ENCODE measurements around the gene SLC24A3. TPM values are rescaled to one million over a fixed set of nuclear protein-coding genes. Genes with fewer than 3 reads are reported as not detected.

SLC24A3 gene
- total RNA-seq, 1 experiment from 2014 or later: not detected

GRCh38 chr20:19743640-19743995 is 531.2 kb downstream of the SLC24A3 start:
- ChIA-PET CTCF (no interaction called here), POLR2A (no interaction called here)
- H3K4me1 ChIP-seq (ENCODE audit: control insufficient read depth, insufficient read depth, low read length): no peaks in the 10 kb centered on the region
- peaks cover 4% of the 10 kb centered on the region; the same call in 1 of the 2 replicates for H3K9me3 ChIP-seq (ENCODE audit: control insufficient read depth, insufficient read depth, low read depth, low read length)
- in situ Hi-C loops (cut with HindIII; ENCODE audit: low pct_unique_long_range_greater_than_20kb, low sequenced_read_pairs): no loop called here
- BruUV-seq (replicated peaks): no TSS peak
- H3K27me3 ChIP-seq (ENCODE audit: control insufficient read depth, insufficient read depth, low read length): no peaks in the 10 kb centered on the region
- H3K36me3 ChIP-seq (ENCODE audit: control insufficient read depth, insufficient read depth, low read length): no peaks in the 10 kb centered on the region
- intact Hi-C loops (cut with micrococcal nuclease; ENCODE audit: unreplicated experiment): no loop called here
- DNase-seq (ENCODE audit: low read depth, low spot score): no peak
- H3K27ac ChIP-seq (ENCODE audit: low read length): no peak overlapping the region
- TF ChIP-seq CTCF (IDR thresholded peaks at IDR 0.05) (no peak), TCF7L2 (IDR thresholded peaks at IDR 0.05; ENCODE audit: low read depth, low read length) (no peak)
- ATAC-seq: no peak
- no peak overlapping the region for H3K4me3 ChIP-seq (ENCODE audit: low read depth in 2 of 2, low read length in 2 of 2)

GRCh38 chr20:19745106-19745505 is 532.7 kb downstream of the SLC24A3 start:
- H3K36me3 ChIP-seq (ENCODE audit: control insufficient read depth, insufficient read depth, low read length): no peaks in the 10 kb centered on the region
- H3K27ac ChIP-seq (ENCODE audit: low read length): no peak overlapping the region
- BruUV-seq (replicated peaks): no TSS peak
- POLR2A ChIA-PET: no interaction called here
- H3K4me1 ChIP-seq (ENCODE audit: control insufficient read depth, insufficient read depth, low read length): no peaks in the 10 kb centered on the region
- in situ Hi-C loops (cut with HindIII; ENCODE audit: low pct_unique_long_range_greater_than_20kb, low sequenced_read_pairs) (no loop called here), intact Hi-C loops (cut with micrococcal nuclease; ENCODE audit: unreplicated experiment) (no loop called here)
- H3K4me3 ChIP-seq (ENCODE audit: low read depth in 2 of 2, low read length in 2 of 2): no peak overlapping the region
- TF ChIP-seq CTCF (IDR thresholded peaks at IDR 0.05) (no peak), TCF7L2 (IDR thresholded peaks at IDR 0.05; ENCODE audit: low read depth, low read length) (no peak), POLR2AphosphoS5 (IDR thresholded peaks at IDR 0.05; ENCODE audit: low read depth, low read length) (no peak), SIN3A (IDR thresholded peaks at IDR 0.05; ENCODE audit: borderline replicate concordance, insufficient read depth, low read depth, low read length) (no peak)
- TF ChIP-seq, protein P1, sequence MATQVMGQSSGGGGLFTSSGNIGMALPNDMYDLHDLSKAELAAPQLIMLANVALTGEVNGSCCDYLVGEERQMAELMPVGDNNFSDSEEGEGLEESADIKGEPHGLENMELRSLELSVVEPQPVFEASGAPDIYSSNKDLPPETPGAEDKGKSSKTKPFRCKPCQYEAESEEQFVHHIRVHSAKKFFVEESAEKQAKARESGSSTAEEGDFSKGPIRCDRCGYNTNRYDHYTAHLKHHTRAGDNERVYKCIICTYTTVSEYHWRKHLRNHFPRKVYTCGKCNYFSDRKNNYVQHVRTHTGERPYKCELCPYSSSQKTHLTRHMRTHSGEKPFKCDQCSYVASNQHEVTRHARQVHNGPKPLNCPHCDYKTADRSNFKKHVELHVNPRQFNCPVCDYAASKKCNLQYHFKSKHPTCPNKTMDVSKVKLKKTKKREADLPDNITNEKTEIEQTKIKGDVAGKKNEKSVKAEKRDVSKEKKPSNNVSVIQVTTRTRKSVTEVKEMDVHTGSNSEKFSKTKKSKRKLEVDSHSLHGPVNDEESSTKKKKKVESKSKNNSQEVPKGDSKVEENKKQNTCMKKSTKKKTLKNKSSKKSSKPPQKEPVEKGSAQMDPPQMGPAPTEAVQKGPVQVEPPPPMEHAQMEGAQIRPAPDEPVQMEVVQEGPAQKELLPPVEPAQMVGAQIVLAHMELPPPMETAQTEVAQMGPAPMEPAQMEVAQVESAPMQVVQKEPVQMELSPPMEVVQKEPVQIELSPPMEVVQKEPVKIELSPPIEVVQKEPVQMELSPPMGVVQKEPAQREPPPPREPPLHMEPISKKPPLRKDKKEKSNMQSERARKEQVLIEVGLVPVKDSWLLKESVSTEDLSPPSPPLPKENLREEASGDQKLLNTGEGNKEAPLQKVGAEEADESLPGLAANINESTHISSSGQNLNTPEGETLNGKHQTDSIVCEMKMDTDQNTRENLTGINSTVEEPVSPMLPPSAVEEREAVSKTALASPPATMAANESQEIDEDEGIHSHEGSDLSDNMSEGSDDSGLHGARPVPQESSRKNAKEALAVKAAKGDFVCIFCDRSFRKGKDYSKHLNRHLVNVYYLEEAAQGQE (IDR thresholded peaks at IDR 0.05; ENCODE audit: insufficient read depth in 1 of 2, low read depth in 2 of 2, low read length in 1 of 2): no peak
- DNase-seq (ENCODE audit: low read depth, low spot score) (no peak), ATAC-seq (no peak)
- peaks cover 4% of the 10 kb centered on the region; the same call in 1 of the 2 replicates for H3K9me3 ChIP-seq (ENCODE audit: control insufficient read depth, insufficient read depth, low read depth, low read length)
- no peaks in the 10 kb centered on the region for H3K27me3 ChIP-seq (ENCODE audit: control insufficient read depth, insufficient read depth, low read length)
- CTCF ChIA-PET: no interaction called here

DNA sequence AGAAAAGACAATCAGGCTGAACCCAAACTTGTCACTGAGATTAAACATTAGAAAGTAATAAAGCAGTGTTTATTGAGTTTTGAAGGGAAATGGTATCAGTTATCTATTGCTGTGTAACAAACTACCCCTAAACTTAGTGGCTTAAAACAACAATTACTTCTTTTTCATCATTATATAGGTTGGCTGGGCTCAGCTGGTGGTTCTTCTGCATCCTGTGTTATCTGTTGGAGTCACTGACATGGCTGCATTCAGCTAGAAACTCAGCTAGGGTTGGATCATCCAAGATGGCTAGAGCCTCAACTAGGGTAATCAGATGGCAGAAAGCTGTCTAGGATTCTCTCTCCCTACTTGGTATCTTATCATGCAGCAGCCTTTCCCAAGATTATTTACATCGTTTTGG is 533.1 kb downstream of the SLC24A3 start:
- no peak for DNase-seq (ENCODE audit: low read depth, low spot score)
- Histone ChIP-seq H3K9me3 (ENCODE audit: control insufficient read depth, insufficient read depth, low read depth, low read length) (peaks cover 4% of the 10 kb centered on the region; the same call in 1 of the 2 replicates), H3K4me1 (ENCODE audit: control insufficient read depth, insufficient read depth, low read length) (no peaks in the 10 kb centered on the region), H3K27ac (ENCODE audit: low read length) (no peak overlapping the region), H3K27me3 (ENCODE audit: control insufficient read depth, insufficient read depth, low read length) (no peaks in the 10 kb centered on the region), H3K4me3 (ENCODE audit: low read depth in 2 of 2, low read length in 2 of 2) (no peak overlapping the region), H3K36me3 (ENCODE audit: control insufficient read depth, insufficient read depth, low read length) (no peaks in the 10 kb centered on the region)
- TF ChIP-seq POLR2AphosphoS5 (IDR thresholded peaks at IDR 0.05; ENCODE audit: low read depth, low read length) (no peak), TCF7L2 (IDR thresholded peaks at IDR 0.05; ENCODE audit: low read depth, low read length) (no peak), CTCF (IDR thresholded peaks at IDR 0.05) (no peak), SIN3A (IDR thresholded peaks at IDR 0.05; ENCODE audit: borderline replicate concordance, insufficient read depth, low read depth, low read length) (no peak)
- TF ChIP-seq, protein P1 (IDR thresholded peaks at IDR 0.05; ENCODE audit: insufficient read depth in 1 of 2, low read depth in 2 of 2, low read length in 1 of 2): no peak
- POLR2A ChIA-PET: no interaction called here
- no peak for ATAC-seq
- CTCF ChIA-PET: no interaction called here
- no TSS peak for BruUV-seq (replicated peaks)
- in situ Hi-C loops (cut with HindIII; ENCODE audit: low pct_unique_long_range_greater_than_20kb, low sequenced_read_pairs) (no loop called here), intact Hi-C loops (cut with micrococcal nuclease; ENCODE audit: unreplicated experiment) (no loop called here)

All from Panc1 (cell line).